IPS-11a (cell line): ENCODE measurements around the gene RAB44.

ENCODE experiments used
- H3K4me3 ChIP-seq: one replicate; pipeline ENCODE4 v1.5.1; 2013; ENCODE audit warnings: low read depth, low read length, control low read depth

RAB44 gene

DNA sequence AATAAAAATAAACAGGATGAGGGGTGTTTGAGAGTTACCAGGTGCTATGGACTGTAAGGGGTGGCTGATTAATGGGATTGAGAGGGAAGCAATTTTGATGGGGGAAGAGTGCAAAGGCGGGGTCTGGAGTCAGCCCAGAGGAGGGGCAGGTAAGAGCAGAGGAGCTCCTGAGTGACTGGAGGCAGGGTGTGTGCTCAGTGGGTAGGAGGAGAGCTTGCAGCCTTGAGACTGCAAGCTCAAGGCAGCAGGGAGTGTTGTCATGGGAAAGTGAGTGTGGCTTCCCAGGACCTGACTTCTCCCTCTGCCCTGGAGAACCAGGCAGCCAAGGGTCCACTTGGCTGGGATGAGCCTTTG lies 54.2 kb downstream of the RAB44 start:
- H3K4me3 ChIP-seq, result no peak overlapping the region

DNA sequence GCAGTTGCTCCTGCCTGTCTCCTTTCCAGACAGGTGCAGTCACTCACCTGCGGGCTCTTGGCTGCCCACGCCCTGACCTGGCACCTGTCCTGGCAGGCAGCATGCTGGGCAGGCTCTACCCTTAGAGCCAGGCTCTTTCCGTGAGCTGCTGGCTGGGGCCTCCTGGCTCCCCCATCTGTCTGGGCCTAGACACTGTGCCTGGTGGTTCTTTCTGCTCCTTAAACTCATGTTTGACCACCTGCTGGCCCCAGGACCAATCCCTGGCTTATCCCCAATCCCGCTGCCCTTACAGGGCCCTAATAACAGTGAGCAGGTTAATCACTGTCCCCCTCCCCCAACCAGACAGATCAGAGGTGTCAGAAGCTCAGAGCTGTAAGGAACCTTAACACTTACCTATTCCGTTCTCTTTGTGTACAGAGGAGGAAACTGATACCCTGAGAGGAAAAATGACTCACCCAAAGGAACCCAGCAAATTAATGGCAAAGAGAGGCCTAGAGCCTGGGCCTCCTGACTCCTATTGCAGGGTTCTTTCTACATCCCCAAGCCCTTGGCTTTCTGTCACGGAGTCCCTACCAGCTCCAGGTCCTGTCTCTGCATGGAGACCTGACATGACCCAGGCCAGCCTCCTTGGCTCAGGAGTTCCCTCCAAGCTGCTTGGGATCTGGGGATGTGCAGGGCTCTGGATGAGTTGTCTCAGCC lies 54.7 kb downstream of the RAB44 start:
- no peak overlapping the region for H3K4me3 ChIP-seq

- H3K4me3 ChIP-seq, result no peak overlapping the region
These were observed 55.4 kb downstream of the RAB44 start for GRCh38 chr6:36752886-36753506.

DNA sequence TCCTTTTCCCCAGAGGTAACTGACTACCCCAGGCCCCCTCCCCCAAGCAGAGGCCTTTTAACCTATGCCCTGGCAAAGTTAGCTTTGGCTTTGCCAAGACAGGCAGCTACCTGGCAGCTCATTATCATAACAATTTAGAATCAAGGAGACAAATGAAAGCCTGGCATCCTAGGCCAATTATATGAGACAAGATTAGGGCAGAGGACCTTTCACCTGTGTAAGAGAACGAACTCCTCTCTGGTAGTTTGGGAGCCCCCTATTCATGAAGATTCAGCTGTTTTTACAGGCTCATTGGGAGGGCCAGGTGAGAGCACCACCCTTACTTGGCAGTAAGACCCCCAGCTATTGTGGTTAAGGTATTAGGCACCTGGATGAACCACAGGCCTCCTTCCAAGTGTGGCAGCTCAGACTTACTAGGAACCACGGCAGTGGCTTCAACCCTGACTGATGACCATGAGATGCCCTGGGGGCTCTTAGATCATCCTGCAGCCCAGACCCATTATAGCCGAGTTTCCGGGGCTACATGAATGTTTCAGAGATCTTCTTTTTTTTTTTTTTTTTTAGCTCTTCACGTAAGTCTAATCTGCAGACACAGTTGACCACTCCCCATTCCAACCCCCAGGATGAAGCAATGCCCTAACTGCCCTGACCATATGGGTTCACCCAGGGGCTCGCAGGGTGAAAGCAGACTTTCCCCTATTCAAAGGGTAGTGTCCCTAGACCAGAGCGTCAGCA lies 56.2 kb downstream of the RAB44 start:
- H3K4me3 ChIP-seq, result no peak overlapping the region

DNA sequence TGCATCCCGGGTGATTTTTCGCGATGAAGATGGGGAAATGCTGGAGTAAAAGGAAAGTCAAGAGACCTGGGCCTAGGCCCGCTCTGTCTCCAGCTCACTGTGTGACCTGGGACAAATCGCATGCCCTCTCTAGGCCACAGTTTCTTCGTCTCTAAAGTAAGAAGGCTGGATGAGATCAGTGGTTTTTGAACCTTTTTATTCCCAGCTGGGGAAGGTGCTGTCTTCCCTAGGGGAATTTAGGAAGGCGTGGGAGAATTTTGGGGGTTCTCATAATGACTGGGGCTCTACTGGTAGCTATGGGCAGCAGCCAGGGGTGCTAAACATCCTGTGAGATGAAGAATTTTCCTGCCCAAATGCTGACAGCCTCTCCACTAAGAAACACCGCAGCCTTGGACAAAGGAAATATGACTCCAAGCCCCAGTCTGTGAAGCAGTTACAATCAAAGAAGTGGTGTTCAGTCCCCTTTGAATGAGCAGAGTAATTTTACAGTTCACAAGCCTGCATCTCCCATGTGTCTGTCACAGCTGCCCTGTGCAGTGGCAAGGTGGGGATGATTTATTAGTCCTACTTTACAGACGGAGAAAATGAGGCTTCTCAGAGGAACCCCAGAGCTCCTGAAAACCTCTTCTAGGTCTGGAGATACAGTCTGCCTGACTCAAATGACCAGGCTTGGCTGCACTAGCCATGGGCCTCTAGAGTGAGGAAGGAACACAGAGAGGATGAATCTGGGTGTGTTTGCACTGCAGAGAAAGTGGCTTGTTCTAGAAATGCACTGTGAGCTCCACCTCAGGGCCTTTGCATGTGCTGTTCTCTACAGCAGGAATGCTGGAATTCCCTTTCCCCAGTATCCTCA lies 57.2 kb downstream of the RAB44 start:
- no peak overlapping the region for H3K4me3 ChIP-seq

DNA sequence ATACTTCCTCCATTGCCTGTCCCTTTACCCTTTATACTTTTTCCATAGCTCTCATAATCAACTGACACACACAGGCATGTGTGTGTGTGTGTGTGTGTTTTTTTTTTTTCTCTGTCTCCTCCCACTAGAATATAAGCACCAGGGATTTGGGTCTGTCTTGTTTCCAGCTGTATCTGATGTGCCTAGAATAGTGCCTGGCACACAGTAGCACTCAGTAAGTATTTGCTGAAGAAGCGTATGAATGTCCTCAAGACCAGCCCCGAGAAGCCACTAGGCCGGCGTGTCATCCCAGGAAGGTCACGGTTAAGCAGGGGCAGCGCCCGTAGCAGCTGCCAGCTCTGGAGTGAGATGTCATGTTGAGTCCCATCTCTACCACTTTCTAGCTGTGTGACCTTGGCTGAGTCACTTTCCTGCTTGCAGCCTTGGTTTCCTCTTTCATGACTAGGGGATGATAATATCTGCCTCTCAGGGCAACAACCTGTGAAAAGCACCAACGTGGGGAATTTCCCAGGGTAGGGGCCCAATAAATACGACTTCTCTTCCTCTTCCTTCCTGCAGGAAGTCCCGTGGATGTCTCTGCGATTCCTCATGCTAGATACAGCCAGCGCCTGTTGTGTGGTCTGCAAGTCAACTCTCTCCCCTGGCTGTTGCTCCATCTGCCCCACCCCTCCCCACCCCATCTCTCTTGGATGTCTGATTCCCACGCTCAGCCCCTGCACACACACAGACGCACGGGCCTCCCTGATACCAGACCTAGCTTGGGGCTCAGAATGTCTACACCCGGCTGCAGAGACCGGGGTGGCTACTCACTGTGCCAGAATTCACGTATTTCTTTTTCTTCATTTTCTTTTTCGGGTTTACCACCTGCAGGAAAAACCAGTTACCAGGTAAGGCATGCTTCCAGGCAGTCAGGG lies 58.1 kb downstream of the RAB44 start:
- H3K4me3 ChIP-seq, result no peak overlapping the region

GRCh38 chr6:36756786-36757185 lies 59.2 kb downstream of the RAB44 start:
- no peak overlapping the region for H3K4me3 ChIP-seq

- no peak overlapping the region for H3K4me3 ChIP-seq
These were observed 59.6 kb downstream of the RAB44 start for GRCh38 chr6:36757206-36757605.

- no peak overlapping the region for H3K4me3 ChIP-seq
These were observed 60.4 kb downstream of the RAB44 start for GRCh38 chr6:36757943-36758508.

- H3K4me3 ChIP-seq, result no peak overlapping the region
These were observed 61.0 kb downstream of the RAB44 start for GRCh38 chr6:36758516-36759147.

- H3K4me3 ChIP-seq, result no peak overlapping the region
These were observed 61.6 kb downstream of the RAB44 start for GRCh38 chr6:36759148-36759759.

DNA sequence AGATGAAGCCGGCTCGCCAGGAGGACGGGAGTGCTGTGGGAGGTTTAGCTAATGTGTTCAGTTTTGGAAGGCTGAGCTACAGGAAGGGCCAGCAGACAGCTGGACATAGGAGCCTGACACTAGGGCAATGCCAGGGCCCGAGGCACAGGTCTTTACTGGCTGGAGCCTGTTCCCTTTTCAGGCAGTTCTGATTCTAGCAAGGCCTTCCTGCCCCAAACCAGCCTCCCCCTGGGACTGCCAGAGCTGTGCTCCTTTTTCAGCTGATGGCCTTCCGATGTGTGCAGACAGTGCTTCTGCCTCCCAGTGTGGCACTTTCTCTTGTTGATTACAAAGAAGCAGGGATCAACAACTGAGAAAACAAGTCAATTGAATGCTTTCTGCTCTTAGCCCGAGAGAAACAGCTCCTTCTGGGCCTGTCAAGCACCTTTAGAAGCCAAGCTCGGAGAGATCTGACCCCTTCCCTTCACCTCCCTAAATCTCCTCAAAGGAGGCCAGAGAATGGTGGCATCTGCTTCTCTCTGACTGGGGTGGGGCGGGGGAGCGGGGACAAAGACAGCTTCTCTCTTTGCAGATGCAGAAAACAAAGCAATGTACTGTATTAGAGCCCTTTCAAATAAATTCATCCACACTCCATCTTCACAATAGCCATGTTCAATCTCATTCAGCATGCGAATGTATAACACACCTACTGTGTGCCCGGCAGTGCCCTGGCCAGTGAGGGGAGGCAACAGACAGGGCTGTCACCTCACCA lies 63.2 kb downstream of the RAB44 start:
- H3K4me3 ChIP-seq, result no peak overlapping the region

DNA sequence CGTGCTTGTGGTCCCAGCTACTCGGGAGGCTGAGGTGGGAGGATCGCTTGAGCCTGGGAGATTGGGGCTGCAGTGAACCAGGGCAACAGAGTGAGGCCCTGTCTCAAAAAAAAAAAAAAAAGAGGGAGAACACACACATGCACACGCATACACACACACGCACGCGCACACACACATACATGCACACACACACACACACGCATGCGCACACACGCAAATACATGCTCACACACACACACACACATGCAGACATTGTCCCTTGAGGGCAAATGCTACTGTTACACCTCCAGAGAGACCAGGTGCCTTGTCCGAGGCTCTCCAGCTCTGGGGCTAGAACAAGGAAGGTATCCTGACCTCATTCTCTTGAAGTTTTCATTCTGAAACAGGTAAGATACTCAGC lies 64.5 kb downstream of the RAB44 start:
- H3K4me3 ChIP-seq, result no peak overlapping the region

- no peak overlapping the region for H3K4me3 ChIP-seq
These were observed 67.6 kb downstream of the RAB44 start for GRCh38 chr6:36765190-36765589.

DNA sequence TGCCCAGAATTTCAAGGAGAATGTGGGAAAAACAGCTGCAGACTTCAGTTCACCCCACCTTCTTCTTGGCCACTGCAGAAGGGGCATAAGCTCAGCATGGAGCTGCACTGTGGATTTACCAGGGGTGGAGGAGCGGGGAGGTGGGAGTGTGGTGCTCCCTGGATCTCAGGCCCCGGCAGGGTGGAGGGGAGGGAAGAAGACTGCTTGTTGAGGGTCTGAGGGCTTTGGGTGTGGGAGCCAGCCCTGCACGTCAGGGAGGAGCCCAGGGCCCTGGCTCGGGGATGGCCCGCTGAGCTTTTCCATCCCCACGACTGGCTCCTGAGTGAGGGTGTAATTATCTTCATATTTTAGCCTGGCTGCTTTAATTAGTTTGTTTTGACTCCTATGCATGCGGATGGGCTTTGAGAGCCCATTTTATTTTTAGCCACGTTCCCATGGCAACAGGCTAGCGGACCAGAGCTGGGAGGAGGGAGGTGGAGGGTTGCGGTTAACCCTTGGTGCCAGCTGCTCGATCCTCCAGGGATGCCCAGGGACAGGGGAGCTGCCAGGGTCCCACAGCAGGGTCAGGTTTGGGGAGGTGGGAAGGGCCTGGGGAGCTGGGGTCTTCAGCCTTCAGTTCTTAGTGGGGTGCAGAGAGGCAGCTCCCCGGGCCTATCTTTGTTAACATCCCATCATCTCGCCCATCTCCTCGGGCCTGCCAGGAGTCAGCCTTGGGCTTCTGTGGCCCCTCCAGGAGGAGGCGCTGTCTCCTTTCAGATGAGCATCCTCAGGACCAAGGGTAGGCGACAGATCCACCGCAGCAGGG lies 68.2 kb downstream of the RAB44 start:
- H3K4me3 ChIP-seq, result no peak overlapping the region

DNA sequence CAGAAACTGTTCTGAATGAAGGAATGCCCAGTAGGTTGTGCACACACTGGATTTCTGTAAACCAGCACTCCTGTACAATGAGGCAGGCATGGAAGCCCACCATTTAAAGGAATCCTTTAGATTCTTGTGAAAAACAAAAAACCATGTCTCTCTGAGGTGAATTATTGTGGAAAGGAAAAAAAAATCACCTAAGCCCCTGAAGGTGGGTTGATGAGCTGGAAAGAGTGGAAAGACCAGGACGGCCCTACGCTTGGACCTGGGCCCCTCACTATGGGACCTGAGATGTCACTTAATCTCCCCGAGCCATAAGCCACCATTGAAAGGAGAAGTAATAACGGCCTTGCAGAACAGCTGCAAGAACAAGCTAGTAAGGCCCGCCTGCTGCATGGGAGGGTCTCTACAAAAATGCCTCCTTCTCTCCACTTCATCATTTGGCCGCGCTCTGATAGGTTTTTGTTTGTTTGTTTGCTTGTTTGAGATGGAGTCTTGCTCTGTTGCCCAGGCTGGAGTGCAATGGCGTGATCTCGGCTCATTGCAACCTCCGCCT lies 68.8 kb downstream of the RAB44 start:
- H3K4me3 ChIP-seq, result no peak overlapping the region

DNA sequence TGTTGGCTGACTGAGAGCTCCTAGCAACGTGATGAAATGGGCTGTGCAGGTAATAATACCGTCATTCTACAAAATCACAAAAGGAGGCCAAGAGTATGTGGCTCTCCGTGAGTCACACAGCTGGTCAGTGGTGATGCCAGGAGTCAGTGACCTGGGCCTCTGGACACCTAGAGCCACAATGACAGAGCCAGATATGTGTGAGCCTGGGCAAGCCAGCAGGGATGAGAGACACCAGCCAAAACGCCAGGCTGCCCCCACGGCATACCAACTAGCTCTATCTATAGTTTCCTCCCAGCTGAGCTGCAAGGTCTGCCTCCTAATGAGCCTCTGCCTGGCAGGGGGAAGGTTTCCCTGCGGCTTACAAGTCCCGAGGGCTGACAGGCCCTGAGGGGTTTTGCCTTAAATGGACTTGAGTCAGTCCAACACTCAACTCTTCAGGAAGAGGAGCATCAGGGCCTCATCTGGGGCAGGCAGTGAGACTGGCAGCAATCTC lies 71.6 kb downstream of the RAB44 start:
- H3K4me3 ChIP-seq, result no peak overlapping the region
